Breast epithelium (tissue), 4 donors: ENCODE results near the gene FHAD1. TPM values are rescaled to one million over a fixed set of nuclear protein-coding genes. Genes with fewer than 3 reads are reported as not detected.

ENCODE experiments used
- DNase-seq, 2 donors: peaks; one replicate each; pipeline ENCODE4 v3.0.0-alpha.2; 2019; ENCODE audit warnings: low spot score in 2 of 2
- H3K27ac ChIP-seq, 2 donors: fragments of 200-600 bp; sonication (generic) in 1 of 2; one replicate each; pipeline ENCODE4 v1.5.1; 2016 to 2019; ENCODE audit warnings: mild to moderate bottlenecking in 1 of 2
- H3K27me3 ChIP-seq, 2 donors: fragments of 200-600 bp; sonication (generic) in 1 of 2; one replicate each; pipeline versions ENCODE4 v1.5.1 to v1.6.0; 2017 to 2019; ENCODE audit warnings: control low read depth in 1 of 2, mild to moderate bottlenecking in 1 of 2
- H3K36me3 ChIP-seq: fragments of 200-600 bp; one replicate; pipeline ENCODE4 v1.5.1; 2019
- H3K4me1 ChIP-seq, 2 donors: fragments of 200-600 bp; sonication (generic); one replicate each; pipeline ENCODE4 v1.5.1; 2016 to 2019; ENCODE audit warnings: control low read depth in 1 of 2
- H3K4me3 ChIP-seq, 3 donors: fragments of 200-600 bp; sonication (generic); 1 replicate in 2 of 3; 2 replicates in 1 of 3; pipeline ENCODE4 v1.5.1; 2016 to 2019; ENCODE audit warnings: mild to moderate bottlenecking in 3 of 3, moderate library complexity in 2 of 3
- H3K9me3 ChIP-seq, 2 donors: fragments of 200-600 bp; sonication (generic) in 1 of 2; one replicate each; pipeline ENCODE4 v1.5.1; 2016 to 2019; ENCODE audit warnings: control low read depth in 1 of 2
- POLR2A ChIP-seq: fragments of 450-650 bp; IDR thresholded peaks from one replicate; pipeline ENCODE4 v1.6.1; 2016; ENCODE audit warnings: antibody characterized with exemption, mild to moderate bottlenecking, moderate library complexity
- POLR2AphosphoS5 ChIP-seq, 3 donors: sonication (generic); formaldehyde crosslinking; IDR thresholded peaks; one replicate each; pipeline ENCODE4 v1.6.1; 2017; ENCODE audit warnings: antibody characterized with exemption in 3 of 3
- intact Hi-C: fragments of 100-400 bp; cut with DNase I; formaldehyde crosslinking; loops from one replicate; pipeline ENCODE4 v1.15.1; 2023; ENCODE audit warnings: low total_unique reads
- total RNA-seq, 3 donors: library from RNA; depleted of rRNA; stranded (reverse); fragments of >200 nt; gene quantifications; one replicate each; pipeline ENCODE4 v1.1.0, GENCODE V29; 2016
- TF ChIP-seq, protein P1 (sequence below), 3 donors: fragments of 450-650 bp; IDR thresholded peaks; one replicate each; pipeline ENCODE4 v1.5.1; 2016 to 2017; ENCODE audit warnings: antibody characterized with exemption in 3 of 3, mild to moderate bottlenecking in 3 of 3, moderate library complexity in 3 of 3

Gene FHAD1
- total RNA-seq, 3 donors from 2014 or later: 1.0 to 2.3 TPM; not detected in 1

DNA sequence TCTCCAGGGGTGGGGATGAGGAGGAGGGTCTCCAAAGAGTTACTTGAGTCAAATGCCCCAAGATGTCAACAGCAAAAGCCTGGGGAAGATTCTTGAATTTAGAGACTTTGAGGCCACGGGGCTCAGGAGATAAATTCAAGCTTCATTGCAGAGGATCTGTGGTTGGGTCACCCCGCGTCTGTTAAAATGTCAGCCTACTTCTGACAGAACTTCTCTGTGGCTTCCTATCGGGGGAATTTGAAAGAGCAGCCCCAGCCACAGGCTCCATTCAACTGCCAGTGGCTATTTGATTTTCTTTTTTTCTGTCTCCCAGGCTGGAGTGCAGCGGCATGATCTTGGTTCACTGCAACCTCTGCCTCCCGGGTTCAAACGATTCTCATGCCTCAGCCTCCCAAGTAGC, 100.2 kb downstream of the FHAD1 start:
- no peak for DNase-seq
- no peak overlapping the region for H3K4me3 ChIP-seq
- no peaks in the 10 kb centered on the region for H3K27me3 ChIP-seq
- TF ChIP-seq POLR2A (no peak), POLR2AphosphoS5 (IDR thresholded peaks at IDR 0.05) (no peak)
- TF ChIP-seq, protein P1, sequence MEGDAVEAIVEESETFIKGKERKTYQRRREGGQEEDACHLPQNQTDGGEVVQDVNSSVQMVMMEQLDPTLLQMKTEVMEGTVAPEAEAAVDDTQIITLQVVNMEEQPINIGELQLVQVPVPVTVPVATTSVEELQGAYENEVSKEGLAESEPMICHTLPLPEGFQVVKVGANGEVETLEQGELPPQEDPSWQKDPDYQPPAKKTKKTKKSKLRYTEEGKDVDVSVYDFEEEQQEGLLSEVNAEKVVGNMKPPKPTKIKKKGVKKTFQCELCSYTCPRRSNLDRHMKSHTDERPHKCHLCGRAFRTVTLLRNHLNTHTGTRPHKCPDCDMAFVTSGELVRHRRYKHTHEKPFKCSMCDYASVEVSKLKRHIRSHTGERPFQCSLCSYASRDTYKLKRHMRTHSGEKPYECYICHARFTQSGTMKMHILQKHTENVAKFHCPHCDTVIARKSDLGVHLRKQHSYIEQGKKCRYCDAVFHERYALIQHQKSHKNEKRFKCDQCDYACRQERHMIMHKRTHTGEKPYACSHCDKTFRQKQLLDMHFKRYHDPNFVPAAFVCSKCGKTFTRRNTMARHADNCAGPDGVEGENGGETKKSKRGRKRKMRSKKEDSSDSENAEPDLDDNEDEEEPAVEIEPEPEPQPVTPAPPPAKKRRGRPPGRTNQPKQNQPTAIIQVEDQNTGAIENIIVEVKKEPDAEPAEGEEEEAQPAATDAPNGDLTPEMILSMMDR (IDR thresholded peaks at IDR 0.05): no peak
- no peaks in the 10 kb centered on the region for H3K9me3 ChIP-seq
- H3K36me3 ChIP-seq: no peaks in the 10 kb centered on the region
- intact Hi-C loops: no loop called here
- no peak overlapping the region for H3K27ac ChIP-seq
- H3K4me1 ChIP-seq: no peaks in the 10 kb centered on the region

DNA sequence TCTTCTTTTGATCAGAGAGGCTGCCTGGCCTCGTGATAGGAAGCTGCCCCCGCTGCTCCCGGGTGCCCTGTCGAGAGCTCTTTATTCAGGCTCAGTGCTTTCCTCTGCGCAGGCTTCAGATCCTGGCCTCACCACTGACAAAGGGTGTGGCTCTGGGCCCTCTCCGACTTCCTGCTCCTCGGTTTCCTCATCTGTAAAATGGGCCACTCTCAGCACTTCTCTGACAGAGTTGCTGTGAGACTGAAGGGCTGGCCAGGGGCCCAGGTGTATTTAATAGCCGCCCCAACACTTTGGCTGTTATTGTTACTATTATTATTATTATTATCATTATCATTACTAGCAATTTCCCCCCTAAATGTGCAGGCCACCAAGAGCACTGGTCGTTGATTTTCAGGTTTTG, 101.6 kb downstream of the FHAD1 start:
- Histone ChIP-seq H3K9me3 (no peaks in the 10 kb centered on the region), H3K27ac (no peak overlapping the region), H3K4me3 (no peak overlapping the region), H3K4me1 (no peaks in the 10 kb centered on the region), H3K27me3 (no peaks in the 10 kb centered on the region), H3K36me3 (no peaks in the 10 kb centered on the region)
- no peak for DNase-seq
- TF ChIP-seq POLR2A: no peak
- no peak for TF ChIP-seq POLR2AphosphoS5 (IDR thresholded peaks at IDR 0.05)
- TF ChIP-seq, protein P1 (IDR thresholded peaks at IDR 0.05): no peak
- intact Hi-C loops: no loop called here

DNA sequence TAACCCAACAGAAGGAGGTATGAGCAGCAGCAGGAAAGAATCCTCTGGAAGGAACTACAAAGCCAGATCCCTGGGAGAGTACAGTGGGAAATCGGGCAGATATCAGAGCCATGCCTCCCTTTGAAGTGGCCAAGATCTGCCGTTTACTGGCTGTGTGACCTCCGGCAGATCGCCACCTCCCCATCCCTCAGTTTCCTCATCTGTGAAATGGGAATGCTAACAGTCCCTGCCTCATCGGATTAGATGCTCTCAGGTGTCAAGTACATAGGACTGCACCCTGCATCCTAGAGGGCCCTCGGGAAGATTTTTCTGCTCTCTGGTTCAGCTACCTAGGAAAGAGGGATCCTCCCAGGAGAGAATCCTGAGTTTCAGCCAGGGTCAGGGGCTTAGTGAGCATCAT, 102.1 kb downstream of the FHAD1 start:
- intact Hi-C loops: no loop called here
- Histone ChIP-seq H3K27me3 (no peaks in the 10 kb centered on the region), H3K4me1 (no peaks in the 10 kb centered on the region), H3K27ac (no peak overlapping the region), H3K4me3 (no peak overlapping the region), H3K36me3 (no peaks in the 10 kb centered on the region), H3K9me3 (no peaks in the 10 kb centered on the region)
- TF ChIP-seq POLR2A (no peak), POLR2AphosphoS5 (IDR thresholded peaks at IDR 0.05) (no peak)
- TF ChIP-seq, protein P1 (IDR thresholded peaks at IDR 0.05): no peak
- DNase-seq: no peak

DNA sequence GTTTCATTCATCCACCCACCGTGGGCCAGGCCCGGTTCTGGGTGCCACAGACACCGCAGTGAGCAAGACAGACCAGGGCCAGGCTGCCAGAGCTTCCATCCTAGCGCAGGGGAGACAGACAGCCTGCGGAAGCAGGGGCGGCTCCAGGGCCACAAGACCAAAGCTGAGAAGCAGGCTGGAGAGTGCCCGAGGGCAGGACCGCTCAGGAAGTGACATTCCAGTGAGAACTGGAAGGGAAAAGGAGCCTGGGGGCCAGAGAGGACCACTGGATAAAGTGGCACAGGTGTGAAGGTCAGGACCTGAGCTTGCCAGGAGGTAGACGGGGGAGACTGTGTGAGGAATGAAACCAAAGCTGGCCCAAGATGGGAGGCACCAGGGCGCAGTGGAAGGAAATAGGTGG, 103.1 kb downstream of the FHAD1 start:
- no peaks in the 10 kb centered on the region for H3K36me3 ChIP-seq
- H3K27me3 ChIP-seq: no peaks in the 10 kb centered on the region
- TF ChIP-seq POLR2AphosphoS5 (IDR thresholded peaks at IDR 0.05) (no peak), POLR2A (no peak)
- TF ChIP-seq, protein P1 (IDR thresholded peaks at IDR 0.05): no peak
- H3K4me3 ChIP-seq: no peak overlapping the region
- DNase-seq: no peak
- no peak overlapping the region for H3K27ac ChIP-seq
- H3K9me3 ChIP-seq: no peaks in the 10 kb centered on the region
- intact Hi-C loops: no loop called here
- no peaks in the 10 kb centered on the region for H3K4me1 ChIP-seq

DNA sequence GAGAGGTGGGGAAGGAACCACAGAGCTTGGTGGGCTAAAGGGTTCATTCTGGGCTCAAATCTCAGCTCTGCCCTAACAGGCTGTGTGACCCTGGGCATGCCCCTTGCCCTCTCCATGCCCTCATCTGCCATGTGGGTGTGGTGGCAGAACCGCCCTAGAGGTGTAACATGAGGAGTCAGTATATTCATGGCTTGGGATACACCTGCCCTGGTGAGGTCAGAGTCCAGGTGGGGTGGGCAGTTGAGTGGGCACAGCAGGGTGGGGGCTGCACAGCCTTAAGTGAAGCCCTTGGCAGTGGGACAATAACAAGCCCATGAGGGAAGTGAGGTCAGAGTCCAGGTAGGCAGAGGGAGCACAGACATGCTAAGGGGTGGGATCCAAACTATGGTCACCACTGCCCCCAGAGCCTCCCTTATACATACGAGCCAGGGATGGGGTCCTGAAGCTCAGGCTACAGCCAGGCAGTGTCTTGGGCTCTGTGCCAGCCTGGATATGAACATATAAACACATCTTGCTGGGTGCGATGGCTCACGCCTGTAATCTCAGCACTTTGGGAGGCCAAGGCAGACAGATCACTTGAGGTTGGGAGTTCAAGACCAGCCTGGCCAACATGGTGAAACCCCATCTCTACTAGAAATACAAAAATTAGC, 103.7 kb downstream of the FHAD1 start:
- Histone ChIP-seq H3K27ac (no peak overlapping the region), H3K4me3 (no peak overlapping the region), H3K27me3 (no peaks in the 10 kb centered on the region), H3K9me3 (no peaks in the 10 kb centered on the region), H3K4me1 (no peaks in the 10 kb centered on the region), H3K36me3 (no peaks in the 10 kb centered on the region)
- intact Hi-C loops: no loop called here
- TF ChIP-seq POLR2A (no peak), POLR2AphosphoS5 (IDR thresholded peaks at IDR 0.05) (no peak)
- TF ChIP-seq, protein P1 (IDR thresholded peaks at IDR 0.05): no peak
- no peak for DNase-seq
